Activated CD4-positive, CD25-positive, alpha-beta regulatory T cell treated with anti-CD3 and anti-CD28 coated beads, Interleukin-2, amount 50 U/mL, for 72 hours (primary cell): ENCODE results near the gene TMEM94.
"Not testable (repeated sequence)": the region's sequence is repeated elsewhere in the genome, so short reads cannot be mapped to it uniquely, and the experiment has no call there.

Experiments
- DNase-seq: peaks from one replicate; pipeline ENCODE4 v3.0.0; 2021

TMEM94 gene

DNA sequence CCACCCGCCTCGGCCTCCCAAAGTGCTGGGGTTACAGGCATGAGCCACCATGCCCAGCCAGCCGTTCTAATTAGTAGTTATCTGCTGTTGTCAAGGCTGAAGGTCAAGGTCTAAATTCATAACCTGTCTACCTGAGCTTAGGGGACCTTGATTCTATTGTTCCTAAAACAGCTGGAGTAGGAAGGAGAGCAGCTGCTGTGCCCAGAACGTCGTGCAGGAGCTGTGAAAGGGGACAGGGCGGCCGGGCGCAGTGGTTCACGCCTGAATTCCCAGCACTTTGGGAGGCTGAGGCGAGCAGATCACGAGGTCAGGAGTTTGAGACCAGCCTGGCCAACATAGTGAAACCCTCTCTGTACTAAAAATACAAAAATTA, 21.0 kb downstream of the TMEM94 start:
- DNase-seq: not testable (repeated sequence)

DNA sequence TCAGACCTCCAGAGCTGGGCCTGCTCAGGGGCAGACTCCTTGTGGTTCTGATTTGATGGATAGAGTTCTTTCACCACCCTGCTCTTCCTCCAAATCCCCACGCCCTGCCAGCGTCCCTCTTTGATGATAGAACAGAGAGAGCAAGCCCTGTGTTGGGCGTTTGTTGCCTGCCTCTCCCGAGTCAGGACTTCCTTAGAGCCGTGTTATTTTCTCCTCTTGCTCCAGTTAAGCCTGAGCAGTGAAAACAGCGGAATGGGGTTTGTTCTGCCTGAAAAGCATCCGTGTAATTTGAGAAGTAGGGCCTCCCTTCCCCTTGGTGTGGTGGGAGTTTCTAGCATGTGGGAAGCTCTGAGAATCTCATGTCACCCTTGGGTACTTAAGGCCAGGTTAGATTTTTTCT, 22.1 kb downstream of the TMEM94 start:
- DNase-seq: no peak

GRCh38 chr17:75480281-75480680, 23.8 kb downstream of the TMEM94 start:
- no peak for DNase-seq

- DNase-seq: no peak
These were observed 25.0 kb downstream of the TMEM94 start for GRCh38 chr17:75481194-75482068.

DNA sequence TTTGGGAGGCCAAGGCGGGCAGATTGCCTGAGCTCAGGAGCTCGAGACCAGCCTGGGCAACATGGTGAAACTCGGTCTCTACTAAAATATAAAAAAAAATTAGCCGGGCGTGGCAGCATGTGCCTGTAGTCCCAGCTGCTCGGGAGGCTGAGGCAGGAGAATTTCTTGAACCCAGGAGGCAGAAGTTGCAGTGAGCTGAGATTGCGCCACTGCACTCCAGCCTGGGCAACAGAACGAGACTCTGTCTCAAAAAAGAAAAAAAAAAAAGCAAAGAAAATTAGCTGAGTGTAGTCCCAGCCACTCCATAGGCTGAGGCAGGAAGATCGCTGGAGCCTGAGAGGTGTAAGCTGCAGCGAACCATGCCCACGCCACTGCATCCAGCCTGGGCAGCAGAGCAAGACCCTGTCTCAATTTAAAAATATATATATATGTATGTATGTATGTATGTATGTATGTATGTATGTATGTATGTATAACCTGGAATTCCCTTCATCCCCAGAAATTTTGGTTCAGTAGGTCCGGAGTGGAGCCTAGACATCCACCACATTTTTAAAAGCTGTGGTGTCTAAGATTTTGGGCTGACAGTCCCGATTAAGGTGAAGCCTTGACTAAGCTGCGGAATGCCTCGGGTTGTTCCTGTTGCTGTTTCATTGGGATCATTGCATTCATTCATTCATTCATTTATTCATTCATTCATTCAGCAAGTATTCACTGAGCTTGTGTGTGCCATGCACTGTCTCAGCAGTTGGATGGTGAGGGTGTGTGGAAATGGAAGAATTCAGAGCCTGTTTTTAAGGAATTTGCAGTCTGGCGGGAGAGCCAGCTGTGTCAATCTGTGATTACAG, 25.9 kb downstream of the TMEM94 start:
- DNase-seq: no peak

DNA sequence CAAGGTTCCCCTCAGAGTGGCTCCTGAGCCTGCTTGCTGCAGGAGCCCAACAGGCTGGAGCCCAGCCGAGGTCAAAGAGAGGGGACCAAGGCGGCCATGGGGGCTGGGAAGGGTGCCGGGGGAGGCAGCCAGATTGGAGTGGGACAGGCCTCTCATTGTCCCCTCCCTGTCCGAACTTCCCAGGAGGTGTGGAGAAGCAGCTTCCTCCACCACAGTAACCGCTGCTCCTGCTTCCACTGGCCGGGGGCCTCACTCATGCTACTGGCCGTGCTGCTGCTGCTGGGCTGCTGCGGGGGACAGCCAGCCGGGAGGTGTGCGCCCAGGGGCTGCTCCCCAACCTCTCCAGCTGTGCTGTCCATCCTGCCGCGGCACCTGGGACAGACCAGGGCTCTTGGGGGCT, 29.3 kb downstream of the TMEM94 start:
- no peak for DNase-seq

DNA sequence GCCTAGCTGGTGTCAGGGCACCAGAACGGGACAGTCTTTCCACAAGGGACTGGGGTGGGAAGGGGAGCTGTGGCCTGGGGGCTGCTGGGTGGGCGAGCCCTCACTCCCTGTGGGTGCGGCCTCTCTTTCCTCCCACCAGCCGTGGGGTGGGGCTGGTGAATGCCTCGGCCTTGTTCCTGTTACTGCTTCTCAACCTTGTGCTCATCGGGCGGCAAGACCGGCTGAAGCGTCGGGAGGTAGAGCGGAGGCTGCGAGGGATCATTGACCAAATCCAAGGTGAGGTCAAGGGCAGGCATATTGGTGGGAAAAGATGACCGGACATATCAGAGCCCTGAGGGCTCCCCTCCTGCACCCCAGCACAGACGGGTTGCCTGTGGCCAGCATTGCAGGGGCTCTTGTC, 29.7 kb downstream of the TMEM94 start:
- no peak for DNase-seq

- no peak for DNase-seq
These were observed 30.5 kb downstream of the TMEM94 start for GRCh38 chr17:75486951-75487350.

DNA sequence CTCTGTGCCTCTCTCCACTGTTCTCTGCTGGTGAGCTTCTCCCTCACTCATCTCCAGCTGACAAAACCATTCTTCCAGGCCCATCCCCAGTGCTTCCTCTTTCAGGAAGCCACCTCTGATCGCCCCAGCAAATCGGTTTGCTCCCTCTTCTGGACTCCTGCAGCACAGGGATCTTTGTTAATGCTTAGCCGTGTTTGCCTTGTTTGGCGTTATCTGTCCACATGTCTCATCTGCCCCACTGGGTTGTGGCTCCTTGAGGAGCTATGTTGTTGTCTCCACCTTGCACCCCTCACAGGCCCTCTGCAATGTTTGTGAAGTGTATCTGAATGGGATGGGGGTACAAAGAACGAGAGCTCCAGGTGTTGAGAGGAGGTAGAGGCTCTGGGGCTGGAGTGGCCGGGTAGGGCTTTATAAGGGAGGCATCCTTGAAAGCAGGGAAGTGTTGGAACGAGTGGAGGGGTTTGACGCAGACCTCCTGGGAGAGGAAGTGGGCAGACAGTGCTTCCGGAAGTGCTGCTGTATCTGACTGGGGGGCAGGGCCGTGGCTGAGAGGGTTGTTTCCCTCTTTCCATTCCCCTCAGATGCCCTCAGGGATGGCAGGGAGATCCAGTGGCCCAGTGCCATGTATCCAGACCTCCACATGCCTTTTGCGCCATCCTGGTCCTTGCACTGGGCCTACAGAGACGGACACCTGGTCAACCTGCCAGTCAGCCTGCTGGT, 31.1 kb downstream of the TMEM94 start:
- peak; percentile 45 for DNase-seq

- DNase-seq: no peak
These were observed 32.5 kb downstream of the TMEM94 start for GRCh38 chr17:75488693-75489510.

GRCh38 chr17:75489511-75489955, 33.1 kb downstream of the TMEM94 start:
- DNase-seq: no peak

- no peak for DNase-seq
These were observed 33.8 kb downstream of the TMEM94 start for GRCh38 chr17:75490173-75490743.

- no peak for DNase-seq
These were observed 34.7 kb downstream of the TMEM94 start for GRCh38 chr17:75490953-75491649.

DNA sequence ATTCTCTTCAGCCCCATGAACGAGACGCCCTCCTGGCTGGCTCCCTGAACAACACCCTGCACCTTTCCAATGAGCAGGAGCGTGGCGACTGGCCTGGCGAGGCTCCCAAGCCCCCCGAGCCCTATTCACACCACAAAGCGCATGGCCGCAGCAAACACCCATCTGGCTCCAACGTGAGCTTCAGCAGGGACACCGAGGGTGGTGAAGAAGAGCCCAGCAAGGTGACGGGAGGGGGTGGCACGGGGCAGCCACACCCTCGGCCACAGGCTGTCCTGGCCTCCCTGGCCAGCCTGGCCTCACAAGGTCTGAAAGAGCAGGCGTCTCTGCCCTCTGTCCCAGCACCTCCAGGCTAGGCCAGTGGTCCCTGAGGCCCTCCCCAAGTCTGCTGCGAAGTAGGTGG, 35.2 kb downstream of the TMEM94 start:
- no peak for DNase-seq

DNA sequence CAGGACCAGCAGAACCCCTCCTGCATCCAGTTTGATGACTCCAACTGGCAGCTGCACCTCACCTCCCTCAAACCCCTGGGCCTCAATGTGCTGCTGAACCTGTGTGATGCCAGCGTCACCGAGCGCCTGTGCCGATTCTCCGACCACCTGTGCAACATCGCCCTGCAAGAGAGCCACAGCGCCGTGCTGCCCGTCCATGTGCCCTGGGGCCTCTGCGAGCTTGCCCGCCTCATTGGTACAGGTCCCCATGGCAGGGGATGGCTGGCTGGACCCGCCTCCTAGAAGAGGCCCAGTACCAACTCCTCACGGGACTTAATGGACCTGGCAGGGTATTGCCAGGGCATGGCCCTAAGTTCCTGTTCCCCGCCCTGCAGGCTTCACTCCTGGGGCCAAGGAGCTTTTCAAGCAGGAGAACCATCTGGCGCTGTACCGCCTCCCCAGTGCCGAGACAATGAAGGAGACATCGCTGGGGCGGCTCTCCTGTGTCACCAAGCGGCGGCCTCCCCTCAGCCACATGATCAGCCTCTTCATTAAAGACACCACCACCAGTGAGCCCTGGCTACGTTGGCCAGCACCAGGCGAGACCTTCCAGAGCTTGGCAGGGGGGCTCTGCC, 36.2 kb downstream of the TMEM94 start:
- no peak for DNase-seq

DNA sequence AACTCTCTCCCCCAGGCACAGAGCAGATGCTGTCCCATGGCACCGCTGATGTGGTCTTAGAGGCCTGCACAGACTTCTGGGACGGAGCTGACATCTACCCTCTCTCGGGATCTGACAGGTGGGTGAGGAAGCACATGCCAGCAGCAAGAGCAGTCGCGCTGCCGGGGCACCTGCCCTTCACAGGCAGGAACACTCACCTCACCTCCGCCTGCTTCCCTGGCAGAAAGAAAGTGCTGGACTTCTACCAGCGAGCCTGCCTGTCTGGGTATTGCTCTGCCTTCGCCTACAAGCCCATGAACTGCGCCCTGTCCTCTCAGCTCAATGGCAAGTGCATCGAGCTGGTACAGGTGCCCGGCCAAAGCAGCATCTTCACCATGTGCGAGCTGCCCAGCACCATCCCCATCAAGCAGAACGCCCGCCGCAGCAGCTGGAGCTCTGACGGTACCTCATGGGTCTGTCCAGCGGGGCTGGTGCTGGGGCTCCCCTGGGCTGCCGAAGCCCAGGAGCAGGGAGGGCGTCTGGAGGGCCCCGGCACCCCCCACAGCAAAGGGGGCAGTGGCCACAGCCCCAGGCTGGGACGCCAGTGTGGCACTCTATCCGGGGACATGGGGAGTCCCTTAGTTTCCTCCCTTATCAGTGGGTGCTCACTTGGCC, 37.2 kb downstream of the TMEM94 start:
- no peak for DNase-seq

GRCh38 chr17:75494326-75494877, 38.0 kb downstream of the TMEM94 start:
- DNase-seq: no peak

DNA sequence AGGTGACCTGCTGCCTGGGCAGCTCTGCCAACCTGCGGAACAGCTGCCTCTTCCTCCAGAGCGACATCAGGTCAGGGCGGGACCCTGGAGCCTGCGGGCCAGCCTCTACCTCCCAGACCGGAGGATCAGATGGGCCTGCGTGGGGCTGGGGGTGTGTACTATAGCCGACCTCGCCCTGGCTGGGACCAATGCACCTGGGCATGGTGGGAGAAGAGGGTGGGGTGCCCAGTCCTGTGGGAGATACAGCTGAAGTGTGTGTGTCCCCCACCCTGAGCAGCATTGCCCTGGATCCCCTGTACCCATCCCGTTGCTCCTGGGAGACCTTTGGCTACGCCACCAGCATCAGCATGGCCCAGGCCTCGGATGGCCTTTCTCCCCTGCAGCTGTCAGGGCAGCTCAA, 39.6 kb downstream of the TMEM94 start:
- DNase-seq: no peak

- no peak for DNase-seq
These were observed 41.7 kb downstream of the TMEM94 start for GRCh38 chr17:75498039-75498725.
